Hypothalamus (tissue), 51 donors: ENCODE data around the gene SPATA20.

Source experiments
- DNase-seq, 51 donors: peaks; one replicate each; lab custom pipeline; 2025; lab: John Stamatoyannopoulos, UW

Gene SPATA20

GRCh38 chr17:50547035-50547735 is at the start of gene SPATA20:
Gene SPATA20 (plus strand): TSS chr17:50547174. CDS start chr17:50547209, 35 bp downstream.
- DNase-seq = peak in 48 of 51 donors; percentile 22 to 90 (median 72)

GRCh38 chr17:50498021-50498874 is 48.7 kb upstream of the SPATA20 start:
- DNase-seq = no peak

GRCh38 chr17:50499270-50499669 is 47.7 kb upstream of the SPATA20 start:
- DNase-seq = no peak

- no peak for DNase-seq
Observed at GRCh38 chr17:50499721-50500120, 47.3 kb upstream of the SPATA20 start.

GRCh38 chr17:50501054-50501453 is 45.9 kb upstream of the SPATA20 start:
- DNase-seq = no peak

- no peak for DNase-seq
Observed at GRCh38 chr17:50502301-50502990, 44.5 kb upstream of the SPATA20 start.

GRCh38 chr17:50505591-50506130 is 41.3 kb upstream of the SPATA20 start:
- DNase-seq = no peak

- DNase-seq = no peak
Observed at GRCh38 chr17:50506298-50506697, 40.7 kb upstream of the SPATA20 start.

- DNase-seq = peak in 48 of 51 donors; percentile 7 to 84 (median 64)
Observed at GRCh38 chr17:50507871-50508572, 39.0 kb upstream of the SPATA20 start, which contains the start of gene MYCBPAP. Gene MYCBPAP (plus strand): TSS chr17:50508439. CDS start chr17:50508675, 236 bp downstream.

- DNase-seq = peak in 2 of 51 donors; percentile 12 to 16
Observed at GRCh38 chr17:50508573-50509460, 38.2 kb upstream of the SPATA20 start.

GRCh38 chr17:50511058-50511457 is 35.9 kb upstream of the SPATA20 start:
- DNase-seq = no peak

GRCh38 chr17:50513495-50513894 is 33.5 kb upstream of the SPATA20 start:
- DNase-seq = no peak

GRCh38 chr17:50514388-50514787 is 32.6 kb upstream of the SPATA20 start:
- DNase-seq = no peak

GRCh38 chr17:50514936-50515702 is 31.9 kb upstream of the SPATA20 start:
- peak in 1 of 51 donors; percentile 10 for DNase-seq

- no peak for DNase-seq
Observed at GRCh38 chr17:50517011-50517410, 30.0 kb upstream of the SPATA20 start.

- no peak for DNase-seq
Observed at GRCh38 chr17:50517504-50518383, 29.2 kb upstream of the SPATA20 start.

GRCh38 chr17:50518384-50519023 is 28.5 kb upstream of the SPATA20 start:
- DNase-seq = no peak
